SK-N-SH treated with all-trans-retinoic acid at 6 μM for 48 hours (cell line): Measurements from ENCODE around the gene OSMR.

Experiments
- ATAC-seq: fragments of 200-7000 bp; cut with Tn5 transposase; 3 replicates; pipeline ENCODE4 v1.9.1; 2020; ENCODE audit warnings: mild to moderate bottlenecking, moderate library complexity
- ARNTL ChIP-seq: fragments of 450-650 bp; formaldehyde crosslinking; IDR thresholded peaks from 2 replicates; pipeline ENCODE4 v1.5.0; 2020; ENCODE audit warnings: low read depth, mild to moderate bottlenecking, moderate library complexity, borderline replicate concordance
- BACH2 ChIP-seq: fragments of 250-450 bp; sonication (Bioruptor Pico); IDR thresholded peaks from 2 replicates; pipeline ENCODE4 v1.9.0; 2021; ENCODE audit warnings: mild to moderate bottlenecking, borderline replicate concordance
- CREB5 ChIP-seq: fragments of 250-450 bp; sonication (Bioruptor Pico); IDR thresholded peaks from 2 replicates; pipeline ENCODE4 v1.5.1; 2020; ENCODE audit warnings: low read depth, mild to moderate bottlenecking, moderate library complexity
- ESRRG ChIP-seq: fragments of 250-450 bp; sonication (Bioruptor Pico); IDR thresholded peaks from 2 replicates; pipeline ENCODE4 v1.6.1; 2021; ENCODE audit warnings: mild to moderate bottlenecking
- GLIS3 ChIP-seq: fragments of 250-450 bp; sonication (Bioruptor Pico); IDR thresholded peaks from 2 replicates; pipeline ENCODE4 v1.5.0; 2020; ENCODE audit warnings: mild to moderate bottlenecking, moderate library complexity
- ISL1 ChIP-seq: fragments of 250-450 bp; sonication (Bioruptor Pico); IDR thresholded peaks from 2 replicates; pipeline ENCODE4 v2.1.2; 2022; ENCODE audit warnings: mild to moderate bottlenecking, moderate library complexity
- OSR1 ChIP-seq: fragments of 250-450 bp; sonication (Bioruptor Pico); IDR thresholded peaks from 2 replicates; pipeline ENCODE4 v1.8.0; 2022; ENCODE audit warnings: moderate library complexity, mild to moderate bottlenecking, inconsistent platforms
- PATZ1 ChIP-seq: fragments of 250-450 bp; sonication (Bioruptor Pico); IDR thresholded peaks from 2 replicates; pipeline ENCODE4 v1.8.0; 2020; ENCODE audit warnings: mild to moderate bottlenecking, moderate library complexity, borderline replicate concordance
- POU6F1 ChIP-seq: fragments of 250-450 bp; sonication (Bioruptor Pico); IDR thresholded peaks from 2 replicates; pipeline ENCODE4 v1.8.0; 2021; ENCODE audit warnings: low read depth, mild to moderate bottlenecking, moderate library complexity, borderline replicate concordance
- RARB ChIP-seq: fragments of 250-450 bp; sonication (Bioruptor Pico); IDR thresholded peaks from 2 replicates; pipeline ENCODE4 v1.8.0; 2021; ENCODE audit warnings: mild to moderate bottlenecking, moderate library complexity
- SNAI2 ChIP-seq: fragments of 250-450 bp; sonication (Bioruptor Pico); IDR thresholded peaks from 2 replicates; pipeline ENCODE4 v1.5.0; 2020; ENCODE audit warnings: mild to moderate bottlenecking, moderate library complexity
- TCF4 ChIP-seq: fragments of 250-450 bp; sonication (Bioruptor Pico); IDR thresholded peaks from 2 replicates; pipeline ENCODE4 v1.8.0; 2021; ENCODE audit warnings: mild to moderate bottlenecking, moderate library complexity, borderline replicate concordance
- TOX ChIP-seq: fragments of 250-450 bp; sonication (Bioruptor Pico); IDR thresholded peaks from 2 replicates; pipeline ENCODE4 v1.8.0; 2021; ENCODE audit warnings: mild to moderate bottlenecking, moderate library complexity, borderline replicate concordance
- TSHZ2 ChIP-seq: fragments of 250-450 bp; sonication (Bioruptor Pico); IDR thresholded peaks from 2 replicates; pipeline ENCODE4 v1.5.0; 2020; ENCODE audit warnings: mild to moderate bottlenecking, moderate library complexity
- ZFP3 ChIP-seq: fragments of 250-450 bp; sonication (Bioruptor Pico); IDR thresholded peaks from 2 replicates; pipeline ENCODE4 v1.5.0; 2020; ENCODE audit warnings: mild to moderate bottlenecking, moderate library complexity
- ZFP30 ChIP-seq: fragments of 450-650 bp; formaldehyde crosslinking; IDR thresholded peaks from 2 replicates; pipeline ENCODE4 v1.5.0; 2022; ENCODE audit warnings: mild to moderate bottlenecking, moderate library complexity
- ZNF565 ChIP-seq: fragments of 450-650 bp; formaldehyde crosslinking; conservative IDR thresholded peaks from 2 replicates; pipeline ENCODE4 v1.5.0; 2020; ENCODE audit warnings: low read depth, mild to moderate bottlenecking, moderate library complexity
- ZNF8 ChIP-seq: fragments of 450-650 bp; formaldehyde crosslinking; IDR thresholded peaks from 2 replicates; pipeline ENCODE4 v1.5.0; 2020; ENCODE audit warnings: mild to moderate bottlenecking, moderate library complexity

The OSMR gene

GRCh38 chr5:38846379-38847011 lies 683 bp downstream of the OSMR start:
- peak; percentile 7 for ATAC-seq

DNA sequence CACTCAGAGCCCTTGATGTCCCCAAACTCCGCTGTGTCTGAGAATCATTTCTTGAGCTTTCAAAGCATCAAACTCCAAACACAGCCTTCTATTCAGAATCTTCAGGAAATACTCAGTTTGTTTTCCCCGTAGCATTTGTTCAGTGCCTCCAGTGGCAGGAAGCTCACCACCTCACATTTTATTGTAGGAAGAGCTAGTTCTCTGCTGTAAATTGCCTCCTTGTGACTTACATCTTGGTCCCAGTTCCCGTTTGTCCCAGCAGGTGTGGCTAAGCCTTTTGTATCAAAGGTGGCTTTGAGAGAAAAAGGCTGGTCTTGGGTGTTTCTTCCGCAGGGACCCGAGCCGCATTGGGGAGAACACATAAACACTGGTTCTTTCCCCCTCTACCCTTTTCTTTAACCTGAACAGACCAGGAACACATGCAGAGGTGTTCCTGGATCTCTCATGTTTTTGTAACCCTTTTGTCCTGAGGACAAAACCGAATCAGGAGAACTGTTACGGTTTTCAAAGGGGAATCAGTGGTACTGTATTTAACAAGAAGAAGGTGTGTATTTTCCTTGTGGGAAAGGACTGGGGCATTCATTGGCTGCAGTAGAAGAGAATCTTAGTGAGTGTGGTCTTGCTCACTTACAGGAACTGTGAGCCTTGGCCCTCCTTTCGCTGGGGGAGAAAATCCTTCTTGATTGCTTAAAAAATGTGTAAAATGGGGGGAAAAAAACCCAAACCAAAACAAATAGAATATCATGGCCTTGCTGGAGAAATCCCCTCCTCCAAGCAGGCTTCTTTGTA lies 1.9 kb downstream of the OSMR start:
- TF ChIP-seq OSR1 (CRISPR knock-in tag), result no peak
- no peak for TF ChIP-seq TCF4 (CRISPR knock-in tag)
- no peak for TF ChIP-seq CREB5 (CRISPR knock-in tag)
- no peak for TF ChIP-seq ZFP3 (CRISPR knock-in tag)
- no peak for TF ChIP-seq POU6F1 (CRISPR knock-in tag)
- TF ChIP-seq ISL1 (CRISPR knock-in tag), result no peak
- no peak for TF ChIP-seq ESRRG (CRISPR knock-in tag)
- ATAC-seq, result no peak

More at GRCh38 chr5:38846379-38847011, 683 bp downstream of the OSMR start:
- TF ChIP-seq SNAI2 (CRISPR knock-in tag), result no peak
- TF ChIP-seq OSR1 (CRISPR knock-in tag), result no peak
- TF ChIP-seq ARNTL (CRISPR knock-in tag), result no peak
- no peak for TF ChIP-seq BACH2 (CRISPR knock-in tag)
- no peak for TF ChIP-seq RARB (CRISPR knock-in tag)
- no peak for TF ChIP-seq PATZ1 (CRISPR knock-in tag)
- no peak for TF ChIP-seq POU6F1 (CRISPR knock-in tag)
- TF ChIP-seq ZFP3 (CRISPR knock-in tag), result no peak
- no peak for TF ChIP-seq ZNF8 (CRISPR knock-in tag)
- no peak for TF ChIP-seq GLIS3 (CRISPR knock-in tag)
- TF ChIP-seq TSHZ2 (CRISPR knock-in tag), result no peak
- TF ChIP-seq TCF4 (CRISPR knock-in tag), result no peak
- no peak for TF ChIP-seq ISL1 (CRISPR knock-in tag)
- no peak for TF ChIP-seq ZNF565 (CRISPR knock-in tag)
- TF ChIP-seq CREB5 (CRISPR knock-in tag), result no peak

DNA sequence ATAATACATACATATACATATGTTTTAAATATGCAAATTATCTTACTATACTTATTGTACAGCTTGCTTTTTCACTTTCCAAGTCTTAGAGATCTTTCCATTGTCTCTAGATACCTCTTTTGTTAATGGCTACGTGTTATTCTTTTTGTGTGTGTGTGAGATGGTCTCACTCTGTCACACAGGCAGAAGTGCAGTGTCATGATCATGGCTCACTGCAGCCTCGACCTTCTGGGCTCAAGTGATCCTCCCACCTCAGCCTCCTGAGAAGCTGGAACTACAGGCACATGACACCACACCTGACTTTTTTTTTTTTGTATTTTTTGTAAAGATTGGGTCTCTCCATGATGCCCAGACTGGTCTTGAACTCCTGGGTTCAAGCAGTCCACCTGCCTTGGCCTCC lies 2.8 kb downstream of the OSMR start:
- no peak for ATAC-seq
- TF ChIP-seq GLIS3 (CRISPR knock-in tag) (no peak), ZFP30 (CRISPR knock-in tag) (no peak), OSR1 (CRISPR knock-in tag) (no peak), TOX (CRISPR knock-in tag) (no peak), RARB (CRISPR knock-in tag) (no peak), SNAI2 (CRISPR knock-in tag) (no peak), TSHZ2 (CRISPR knock-in tag) (no peak), ISL1 (CRISPR knock-in tag) (no peak), PATZ1 (CRISPR knock-in tag) (no peak), TCF4 (CRISPR knock-in tag) (no peak)
